Neuronal stem cell (in vitro differentiated cells): ENCODE results near the gene CSRNP3.

ENCODE experiments used
- DNase-seq: peaks from one replicate; pipeline ENCODE4 v3.0.0-alpha.2; 2013; ENCODE audit warnings: low spot score
- H2AFZ ChIP-seq: one replicate; pipeline ENCODE4 v1.6.1; 2013; ENCODE audit warnings: mild to moderate bottlenecking, low read length, inconsistent platforms
- H2AK5ac ChIP-seq: 2 replicates; pipeline ENCODE4 v1.6.1; 2013; ENCODE audit warnings: low read depth, mild to moderate bottlenecking, inconsistent platforms, low read length, moderate library complexity, mixed read lengths
- H2BK120ac ChIP-seq: 2 replicates; pipeline ENCODE4 v1.6.1; 2013; ENCODE audit warnings: low read depth, mild to moderate bottlenecking, inconsistent platforms, low read length, moderate library complexity, mixed read lengths
- H2BK12ac ChIP-seq: one replicate; pipeline ENCODE4 v1.6.1; 2013; ENCODE audit warnings: low read length, inconsistent platforms
- H2BK15ac ChIP-seq: 2 replicates; pipeline ENCODE4 v1.6.1; 2013; ENCODE audit warnings: mild to moderate bottlenecking, low read length, inconsistent platforms, mixed read lengths
- H2BK5ac ChIP-seq: one replicate; pipeline ENCODE4 v1.6.1; 2013; ENCODE audit warnings: inconsistent platforms, mild to moderate bottlenecking, low read length, moderate library complexity
- H3K14ac ChIP-seq: one replicate; pipeline ENCODE4 v1.6.1; 2013; ENCODE audit warnings: low read length, inconsistent platforms
- H3K18ac ChIP-seq: 2 replicates; pipeline ENCODE4 v1.6.1; 2013; ENCODE audit warnings: low read length, inconsistent platforms
- H3K23ac ChIP-seq: 2 replicates; pipeline ENCODE4 v1.6.1; 2013; ENCODE audit warnings: low read depth, mild to moderate bottlenecking, mixed read lengths, low read length, inconsistent platforms; ENCODE audit not compliant: poor library complexity
- H3K27ac ChIP-seq: replicated peaks from 3 replicates; pipeline ENCODE4 v1.5.1; 2013; ENCODE audit warnings: low read length, inconsistent platforms
- H3K27me3 ChIP-seq, 3 experiments: 2 replicates each; pipeline ENCODE4 v1.6.1; 2013; ENCODE audit warnings: low read length in 3 of 3, mild to moderate bottlenecking in 2 of 3, inconsistent platforms in 1 of 3, low read depth in 1 of 3, mixed read lengths in 1 of 3, moderate library complexity in 1 of 3; ENCODE audit not compliant: control insufficient read depth in 3 of 3, insufficient read depth in 3 of 3
- H3K36me3 ChIP-seq, 2 donors: replicated peaks in 1 of 2; 2 replicates each; pipeline ENCODE4 v1.6.1; 2013; ENCODE audit warnings: low read length in 2 of 2; ENCODE audit not compliant: control insufficient read depth in 2 of 2, insufficient read depth in 2 of 2
- H3K4ac ChIP-seq: 2 replicates; pipeline ENCODE4 v1.6.1; 2013; ENCODE audit warnings: inconsistent platforms, mild to moderate bottlenecking, low read length, moderate library complexity
- H3K4me1 ChIP-seq, 2 donors: 1 replicate in 1 of 2; 2 replicates in 1 of 2; pipeline ENCODE4 v1.6.1; 2013; ENCODE audit warnings: low read length in 2 of 2, low read depth in 1 of 2; ENCODE audit not compliant: control insufficient read depth in 2 of 2, insufficient read depth in 1 of 2
- H3K4me2 ChIP-seq: one replicate; pipeline ENCODE4 v1.6.1; 2013; ENCODE audit warnings: mild to moderate bottlenecking, low read length, inconsistent platforms; ENCODE audit not compliant: insufficient read depth, poor library complexity, severe bottlenecking
- H3K4me3 ChIP-seq, 2 donors: 2 replicates each; pipeline ENCODE4 v1.5.1; 2013; ENCODE audit warnings: low read length in 2 of 2, mild to moderate bottlenecking in 2 of 2, inconsistent platforms in 1 of 2, moderate library complexity in 1 of 2
- H3K79me1 ChIP-seq: one replicate; pipeline ENCODE4 v1.6.1; 2013; ENCODE audit warnings: low read depth, mild to moderate bottlenecking, inconsistent platforms, low read length, moderate library complexity
- H3K9ac ChIP-seq: one replicate; pipeline ENCODE4 v1.6.1; 2013; ENCODE audit warnings: mild to moderate bottlenecking, low read depth, low read length, inconsistent platforms; ENCODE audit not compliant: poor library complexity
- H3K9me3 ChIP-seq, 2 donors: replicated peaks in 1 of 2; 2 replicates each; pipeline versions ENCODE3 to v1.6.1; 2013; ENCODE audit warnings: low read length in 2 of 2, mild to moderate bottlenecking in 2 of 2, inconsistent platforms in 1 of 2, low read depth in 1 of 2, mixed read lengths in 1 of 2, moderate library complexity in 1 of 2; ENCODE audit not compliant: control insufficient read depth in 2 of 2, insufficient read depth in 1 of 2
- H4K8ac ChIP-seq: one replicate; pipeline ENCODE4 v1.6.1; 2013; ENCODE audit warnings: low read depth, mild to moderate bottlenecking, inconsistent platforms, low read length, moderate library complexity
- H4K91ac ChIP-seq: one replicate; pipeline ENCODE4 v1.6.1; 2013; ENCODE audit warnings: low read length, low read depth, mild to moderate bottlenecking, inconsistent platforms; ENCODE audit not compliant: poor library complexity

CSRNP3 gene

DNA sequence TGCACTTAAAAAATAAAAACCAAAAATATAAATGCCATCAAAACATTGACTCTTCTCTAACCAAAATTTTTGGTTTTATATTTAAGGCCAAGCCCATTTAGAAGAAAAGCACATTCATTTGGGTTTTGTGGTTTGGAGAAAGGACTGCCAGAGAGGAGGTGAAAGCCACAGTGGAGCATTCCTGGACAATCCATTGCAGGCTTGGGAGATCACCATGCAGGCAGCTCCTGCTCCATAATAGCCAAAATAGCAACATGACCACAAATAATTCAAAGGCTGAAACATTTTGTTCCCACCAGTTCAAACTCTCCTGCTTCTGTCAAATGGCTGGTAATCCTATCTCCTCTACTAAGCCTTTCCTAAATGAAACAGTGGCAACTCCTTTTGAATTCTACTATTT, 251.0 kb downstream of the CSRNP3 start:
- no peak overlapping the region for H2AK5ac ChIP-seq
- H3K4me3 ChIP-seq, result no peak overlapping the region
- H3K4ac ChIP-seq, result no peak overlapping the region
- no peak overlapping the region for H4K91ac ChIP-seq
- H2AFZ ChIP-seq, result no peak overlapping the region
- no peaks in the 10 kb centered on the region for H3K79me1 ChIP-seq
- no peak overlapping the region for H3K9ac ChIP-seq
- H2BK5ac ChIP-seq, result no peak overlapping the region
- H3K9me3 ChIP-seq, result no peaks in the 10 kb centered on the region
- no peak overlapping the region for H3K4me2 ChIP-seq
- H3K36me3 ChIP-seq, result no peaks in the 10 kb centered on the region
- DNase-seq, result no peak
- H3K27ac ChIP-seq, result no peak overlapping the region
- H3K14ac ChIP-seq, result no peak overlapping the region
- H3K4me1 ChIP-seq, result no peaks in the 10 kb centered on the region
- H2BK120ac ChIP-seq, result no peak overlapping the region
- no peak overlapping the region for H2BK15ac ChIP-seq
- H2BK12ac ChIP-seq, result no peak overlapping the region
- no peak overlapping the region for H4K8ac ChIP-seq
- no peaks in the 10 kb centered on the region for H3K27me3 ChIP-seq
- H3K18ac ChIP-seq, result no peak overlapping the region
- no peak overlapping the region for H3K23ac ChIP-seq

DNA sequence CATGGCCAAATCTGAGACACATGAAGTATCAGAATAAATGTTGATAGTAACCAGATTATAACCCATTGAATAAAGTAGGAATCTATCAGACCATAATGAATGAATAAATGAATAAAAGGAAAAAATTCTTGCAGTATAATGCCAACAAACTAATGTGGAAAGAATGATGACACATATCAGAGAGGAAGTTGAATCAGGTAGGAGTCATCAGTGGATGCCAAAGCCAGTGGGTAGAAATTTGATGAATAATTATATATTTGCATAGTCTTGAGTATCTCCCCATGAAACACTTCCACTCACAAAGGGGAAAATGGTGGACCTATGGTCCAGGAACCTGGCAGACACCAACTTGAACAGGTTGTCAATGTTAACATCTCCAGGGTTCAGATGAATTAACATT, 255.9 kb downstream of the CSRNP3 start:
- H2BK15ac ChIP-seq, result no peak overlapping the region
- no peak overlapping the region for H2AFZ ChIP-seq
- H3K4me3 ChIP-seq, result no peak overlapping the region

More for the DNA sequence above, 255.9 kb downstream of the CSRNP3 start:
- Histone ChIP-seq H3K79me1 (no peaks in the 10 kb centered on the region), H4K8ac (no peak overlapping the region), H3K18ac (no peak overlapping the region), H2BK12ac (no peak overlapping the region), H3K27me3 (no peaks in the 10 kb centered on the region), H3K4ac (no peak overlapping the region), H3K27ac (no peak overlapping the region), H2AK5ac (no peak overlapping the region), H3K23ac (no peak overlapping the region), H3K9ac (no peak overlapping the region), H4K91ac (no peak overlapping the region), H2BK120ac (no peak overlapping the region), H3K9me3 (no peaks in the 10 kb centered on the region), H3K36me3 (no peaks in the 10 kb centered on the region), H3K14ac (no peak overlapping the region), H2BK5ac (no peak overlapping the region), H3K4me2 (no peak overlapping the region), H3K4me1 (no peaks in the 10 kb centered on the region)
- no peak for DNase-seq
